Right lobe of liver (tissue), 6 donors: ENCODE data around the gene CDC42BPG. TPM values are rescaled to one million over a fixed set of nuclear protein-coding genes. Genes with fewer than 3 reads are reported as not detected.

Source experiments
- ATAC-seq, 4 donors: fragments of 200-7000 bp; cut with Tn5 transposase; one replicate each; pipeline ENCODE4 v1.9.1; 2020; ENCODE audit warnings: mild to moderate bottlenecking in 4 of 4, moderate library complexity in 4 of 4
- DNase-seq, 3 donors: peaks; one replicate each; pipeline ENCODE4 v3.0.0-alpha.2; 2020
- H3K27ac ChIP-seq, 3 donors: fragments of 200-600 bp; one replicate each; pipeline ENCODE4 v1.8.0; 2022
- H3K27me3 ChIP-seq, 2 donors: fragments of 200-600 bp; one replicate each; pipeline ENCODE4 v1.8.0; 2022
- H3K36me3 ChIP-seq, 4 donors: fragments of 200-600 bp; sonication (generic) in 1 of 4; one replicate each; pipeline versions ENCODE4 v1.5.1 to v1.8.0; 2017 to 2022; ENCODE audit warnings: control low read depth in 1 of 4
- H3K4me1 ChIP-seq, 4 donors: fragments of 200-600 bp; sonication (generic) in 1 of 4; one replicate each; pipeline versions ENCODE4 v1.5.1 to v1.8.0; 2017 to 2022; ENCODE audit warnings: control low read depth in 1 of 4
- H3K4me3 ChIP-seq, 3 donors: fragments of 200-600 bp; one replicate each; pipeline ENCODE4 v1.8.0; 2022
- H3K9me3 ChIP-seq, 4 donors: fragments of 200-600 bp; sonication (generic) in 1 of 4; one replicate each; pipeline versions ENCODE4 v1.5.1 to v1.8.0; 2017 to 2022; ENCODE audit warnings: control low read depth in 1 of 4
- CTCF ChIP-seq, 4 donors: fragments of 200-600 bp in 3 of 4; fragments of 450-650 bp in 1 of 4; IDR thresholded peaks; one replicate each; pipeline versions ENCODE4 v1.5.1 to v1.8.0; 2016 to 2022; ENCODE audit warnings: antibody characterized with exemption in 4 of 4, mild to moderate bottlenecking in 2 of 4
- POLR2A ChIP-seq: fragments of 450-650 bp; IDR thresholded peaks from one replicate; pipeline ENCODE4 v1.6.1; 2017; ENCODE audit warnings: antibody characterized with exemption, mild to moderate bottlenecking
- WGBS: methylation state at CpG from one replicate; pipeline ENCODE4 v1.1.6; 2018; ENCODE audit warnings: low coverage, low lambda C conversion rate; ENCODE audit not compliant: insufficient coverage; ENCODE audit errors: missing lambda C conversion rate; 5-methylcytosine and 5-hydroxymethylcytosine counted together
- intact Hi-C, 2 donors: fragments of 100-400 bp; cut with DNase I; formaldehyde crosslinking; loops; one replicate each; pipeline versions ENCODE4 v1.11.2 to v1.14.1; 2022
- total RNA-seq, 6 experiments: library from RNA; depleted of rRNA in 2 of 6; stranded (reverse); fragments of >200 nt in 2 of 6; fragmentation: NEBNext Ultra II Directional in 3 of 6; extraction: Animal tissue kit (Norgen Biotek cat#: 25700) in 3 of 6; gene quantifications; one replicate each; pipeline versions ENCODE4 v1.1.0 to v1.2.4, GENCODE V29; 2016 to 2023
- donor health status: DM: no; HTN: yes; CAD: no.
- donor health status: DM: no; HTN: no; CAD: no.
- donor health status: DM: no; HTN: no; CAD: no.
- donor health status: DM: no; HTN: yes; CAD: no.
- donor health status: DM: no; HTN: yes; CAD: no.

Gene CDC42BPG
- total RNA-seq, 6 experiments from 2014 or later, result 0.63 to 1.1 (median 0.99) TPM

GRCh38 chr11:64794526-64794925 lies 49.9 kb downstream of the CDC42BPG start:
- ATAC-seq, result no peak
- WGBS, result 100% methylated on average over 8 of the region's 10 CpGs
- TF ChIP-seq CTCF (IDR thresholded peaks at IDR 0.05), result no peak
- no peak for TF ChIP-seq POLR2A
- Histone ChIP-seq H3K36me3 (no peaks in the 10 kb centered on the region), H3K9me3 (no peaks in the 10 kb centered on the region), H3K27ac (no peak overlapping the region), H3K27me3 (no peaks in the 10 kb centered on the region), H3K4me3 (no peak overlapping the region), H3K4me1 (no peaks in the 10 kb centered on the region)
- intact Hi-C loops, result loop anchor here in 1 of 2 donors (5.0 kb wide), 1 partner anchor 43 kb away; no protein-coding TSS in a partner anchor
- peak in 1 of 3 donors; percentile 27 for DNase-seq

DNA sequence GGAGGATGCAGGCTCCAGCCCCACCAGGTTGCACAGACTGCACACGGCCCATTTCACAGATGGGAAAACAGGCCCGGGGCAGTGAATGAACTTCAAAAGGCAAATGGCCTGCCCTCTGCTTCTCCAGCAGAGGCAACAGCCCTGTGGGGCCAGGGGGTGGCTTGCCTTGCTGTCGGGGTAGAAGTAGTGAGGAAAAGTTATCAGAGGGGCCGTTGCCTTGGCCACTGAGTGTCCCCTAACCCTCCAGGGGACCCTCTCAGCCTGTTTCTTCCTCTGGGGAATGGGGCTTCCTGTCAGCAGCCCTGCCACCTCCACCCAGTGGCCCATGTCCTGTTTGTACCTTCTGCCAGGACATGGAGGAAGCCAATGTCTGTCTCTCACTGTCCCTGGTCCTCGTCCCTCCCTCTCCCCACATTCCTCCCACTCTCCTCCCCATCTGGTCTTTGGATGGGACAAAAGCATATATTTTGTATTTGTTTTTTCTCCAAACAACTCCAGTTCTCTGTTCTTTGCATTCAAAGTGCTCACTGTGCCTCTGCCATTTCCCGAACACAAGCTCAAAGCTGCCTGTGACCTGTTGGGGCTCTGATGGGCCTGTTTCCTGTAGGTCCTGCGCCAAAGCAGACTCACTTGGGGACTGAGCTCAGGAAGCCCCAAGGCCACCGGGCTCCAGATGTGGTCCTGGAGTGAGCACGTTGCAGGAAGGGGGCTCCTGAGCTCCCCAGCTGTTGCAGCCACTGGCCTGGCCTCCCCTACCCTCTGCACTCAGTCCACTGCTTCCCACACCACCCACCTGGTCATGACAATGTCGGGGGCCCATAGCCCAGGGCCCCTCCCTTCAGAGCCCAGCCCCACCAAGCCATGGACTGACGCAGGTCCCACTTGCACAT lies 50.9 kb downstream of the CDC42BPG start:
- no peaks in the 10 kb centered on the region for H3K36me3 ChIP-seq
- H3K4me3 ChIP-seq, result no peak overlapping the region
- H3K27ac ChIP-seq, result peak overlapping the region in 1 of 3 donors; percentile 23
- H3K9me3 ChIP-seq, result no peaks in the 10 kb centered on the region
- TF ChIP-seq POLR2A, result no peak
- intact Hi-C loops, result loop anchor here in 1 of 2 donors (5.0 kb wide), 1 partner anchor 44 kb away; no protein-coding TSS in a partner anchor
- WGBS, result 33% methylated on average over 4 of the region's 11 CpGs
- DNase-seq (peak in 1 of 3 donors; percentile 39), ATAC-seq (peak in 2 of 4 donors; percentile 36 to 38)
- no peaks in the 10 kb centered on the region for H3K4me1 ChIP-seq
- H3K27me3 ChIP-seq, result no peaks in the 10 kb centered on the region

DNA sequence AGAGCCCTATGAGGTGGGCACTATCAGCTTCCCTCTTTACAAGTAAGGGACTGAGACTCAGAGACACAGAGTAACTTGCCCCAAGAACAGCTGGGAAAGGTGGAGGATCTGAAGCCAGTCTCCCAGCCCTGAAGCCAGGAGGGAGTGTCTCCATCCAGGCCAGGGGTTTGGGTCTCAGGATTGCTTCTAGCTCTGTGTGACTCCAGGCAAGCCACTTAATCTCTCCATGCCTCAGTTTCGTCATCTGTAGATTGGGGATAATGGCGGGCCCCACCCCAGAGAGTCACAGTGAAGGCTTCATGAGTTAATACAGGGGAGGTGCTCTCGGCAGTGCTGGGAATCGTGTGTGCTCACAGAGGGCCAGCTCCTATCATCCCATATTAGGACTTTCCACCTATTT lies 52.0 kb downstream of the CDC42BPG start:
- H3K36me3 ChIP-seq, result no peaks in the 10 kb centered on the region
- no peaks in the 10 kb centered on the region for H3K27me3 ChIP-seq
- H3K27ac ChIP-seq, result no peak overlapping the region
- H3K4me3 ChIP-seq, result no peak overlapping the region
- 93% methylated on average over 3 of the region's 4 CpGs for WGBS
- H3K4me1 ChIP-seq, result no peaks in the 10 kb centered on the region
- intact Hi-C loops, result loop anchor here in 1 of 2 donors (5.0 kb wide), 1 partner anchor 45 kb away; no protein-coding TSS in a partner anchor
- TF ChIP-seq POLR2A (no peak), CTCF (IDR thresholded peaks at IDR 0.05) (no peak)
- no peaks in the 10 kb centered on the region for H3K9me3 ChIP-seq
- ATAC-seq, result no peak
- DNase-seq, result peak in 1 of 3 donors; percentile 16

DNA sequence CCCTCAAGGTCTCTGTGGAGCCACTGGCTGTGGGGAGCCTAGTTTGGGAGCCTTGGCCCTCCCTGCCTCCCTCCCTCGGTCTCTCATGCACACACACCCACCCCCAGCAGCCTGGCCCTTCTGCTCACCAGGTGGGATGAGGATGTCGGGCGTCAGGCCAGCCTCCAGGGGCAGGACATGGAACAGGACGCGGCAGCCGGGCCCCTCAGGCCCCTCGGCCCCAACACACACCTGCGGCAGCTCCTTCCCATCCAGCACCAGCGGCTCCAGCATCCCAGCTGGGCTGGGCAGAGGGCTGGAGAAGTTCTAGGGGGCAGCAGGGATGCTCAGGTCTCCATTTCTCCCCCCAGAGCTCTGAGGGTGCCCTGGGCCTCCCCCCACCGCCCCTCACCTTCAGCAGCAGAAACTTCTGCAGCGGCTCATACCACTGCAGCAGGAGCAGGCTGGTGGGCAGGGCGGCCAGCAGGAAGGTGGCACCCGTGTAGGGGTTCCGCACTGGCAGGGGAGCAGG lies 52.6 kb downstream of the CDC42BPG start:
- TF ChIP-seq CTCF (IDR thresholded peaks at IDR 0.05) (no peak), POLR2A (no peak)
- Histone ChIP-seq H3K4me3 (no peak overlapping the region), H3K36me3 (no peaks in the 10 kb centered on the region), H3K27ac (no peak overlapping the region), H3K27me3 (no peaks in the 10 kb centered on the region), H3K9me3 (no peaks in the 10 kb centered on the region), H3K4me1 (no peaks in the 10 kb centered on the region)
- no peak for ATAC-seq
- intact Hi-C loops, result loop anchor here in 1 of 2 donors (5.0 kb wide), 1 partner anchor 45 kb away; no protein-coding TSS in a partner anchor
- WGBS, result no CpG with 5 or more reads among the region's 14 CpGs
- peak in 1 of 3 donors; percentile 51 for DNase-seq
